ENCODE measurements around the gene TMEM182.

- TF ChIP-seq ZNF384 (IDR thresholded peaks at IDR 0.05) (no peak), SUZ12 (IDR thresholded peaks at IDR 0.05) (no peak), FOXK2 (IDR thresholded peaks at IDR 0.05) (no peak), PKNOX1 (IDR thresholded peaks at IDR 0.05) (no peak), FOXM1 (IDR thresholded peaks at IDR 0.05; ENCODE audit: borderline replicate concordance) (no peak), SP1 (IDR thresholded peaks at IDR 0.05) (no peak), TARDBP (IDR thresholded peaks at IDR 0.05) (no peak), LEF1 (IDR thresholded peaks at IDR 0.05; ENCODE audit: borderline replicate concordance) (no peak), NFRKB (IDR thresholded peaks at IDR 0.05) (no peak), ELF4 (IDR thresholded peaks at IDR 0.05) (no peak), BHLHE40 (IDR thresholded peaks at IDR 0.05; ENCODE audit: borderline replicate concordance) (no peak), ARNT (IDR thresholded peaks at IDR 0.05) (no peak), HDGF (IDR thresholded peaks at IDR 0.05; ENCODE audit: borderline replicate concordance) (no peak)
Measured at GRCh38 chr2:102788216-102788884, 26.5 kb downstream of the TMEM182 start.
